ENCODE measurements around the gene CDC42BPA. TPM values are rescaled to one million over a fixed set of nuclear protein-coding genes. Genes with fewer than 3 reads are reported as not detected.

CDC42BPA gene
- total and polyA plus RNA-seq, 2 experiments from 2014 or later = 25.1 to 25.2 TPM

DNA sequence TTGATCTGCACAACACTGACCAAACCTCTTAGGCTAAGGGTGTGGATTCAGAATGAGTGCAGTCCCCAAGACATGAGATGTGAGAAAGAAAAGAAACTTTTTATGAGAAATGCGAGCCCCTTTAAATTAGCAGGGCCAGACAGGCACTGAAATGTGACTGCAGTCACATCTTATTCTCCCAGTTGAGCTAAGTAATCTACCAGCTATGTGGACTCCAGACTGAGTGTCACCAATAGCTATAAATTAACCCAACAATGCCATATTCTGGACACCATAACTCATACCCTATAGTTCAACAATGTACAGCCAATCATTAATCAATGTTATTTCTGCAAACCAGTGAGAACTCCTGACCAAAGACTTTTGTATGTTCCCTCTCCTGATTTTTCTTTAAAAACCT, 225.0 kb downstream of the CDC42BPA start:
- no peak for DNase-seq (ENCODE audit: low read depth in 1 of 2, low spot score in 1 of 2)
- TF ChIP-seq, protein P1, sequence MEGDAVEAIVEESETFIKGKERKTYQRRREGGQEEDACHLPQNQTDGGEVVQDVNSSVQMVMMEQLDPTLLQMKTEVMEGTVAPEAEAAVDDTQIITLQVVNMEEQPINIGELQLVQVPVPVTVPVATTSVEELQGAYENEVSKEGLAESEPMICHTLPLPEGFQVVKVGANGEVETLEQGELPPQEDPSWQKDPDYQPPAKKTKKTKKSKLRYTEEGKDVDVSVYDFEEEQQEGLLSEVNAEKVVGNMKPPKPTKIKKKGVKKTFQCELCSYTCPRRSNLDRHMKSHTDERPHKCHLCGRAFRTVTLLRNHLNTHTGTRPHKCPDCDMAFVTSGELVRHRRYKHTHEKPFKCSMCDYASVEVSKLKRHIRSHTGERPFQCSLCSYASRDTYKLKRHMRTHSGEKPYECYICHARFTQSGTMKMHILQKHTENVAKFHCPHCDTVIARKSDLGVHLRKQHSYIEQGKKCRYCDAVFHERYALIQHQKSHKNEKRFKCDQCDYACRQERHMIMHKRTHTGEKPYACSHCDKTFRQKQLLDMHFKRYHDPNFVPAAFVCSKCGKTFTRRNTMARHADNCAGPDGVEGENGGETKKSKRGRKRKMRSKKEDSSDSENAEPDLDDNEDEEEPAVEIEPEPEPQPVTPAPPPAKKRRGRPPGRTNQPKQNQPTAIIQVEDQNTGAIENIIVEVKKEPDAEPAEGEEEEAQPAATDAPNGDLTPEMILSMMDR (IDR thresholded peaks at IDR 0.05; ENCODE audit: low read depth, low read length) = no peak
- no peaks in the 10 kb centered on the region for H3K36me3 ChIP-seq
- no peak overlapping the region for H3K4me3 ChIP-seq
- H3K27ac ChIP-seq = no peak overlapping the region
- no peaks in the 10 kb centered on the region for H3K27me3 ChIP-seq
- no peaks in the 10 kb centered on the region for H3K4me1 ChIP-seq (ENCODE audit: low read depth)
- no peaks in the 10 kb centered on the region for H3K9me3 ChIP-seq (ENCODE audit: low read depth)

- no peaks in the 10 kb centered on the region for H3K9me3 ChIP-seq (ENCODE audit: low read depth)
- H3K27ac ChIP-seq = no peak overlapping the region
- no peak overlapping the region for H3K4me3 ChIP-seq
- DNase-seq (ENCODE audit: low read depth in 1 of 2, low spot score in 1 of 2) = peak in 1 of 2 donors; percentile 4
- TF ChIP-seq, protein P1 (IDR thresholded peaks at IDR 0.05; ENCODE audit: low read depth, low read length) = no peak
- H3K36me3 ChIP-seq = no peaks in the 10 kb centered on the region
- no peaks in the 10 kb centered on the region for H3K27me3 ChIP-seq
- H3K4me1 ChIP-seq (ENCODE audit: low read depth) = no peaks in the 10 kb centered on the region
Observed at GRCh38 chr1:227092069-227092468, 226.2 kb downstream of the CDC42BPA start.

DNA sequence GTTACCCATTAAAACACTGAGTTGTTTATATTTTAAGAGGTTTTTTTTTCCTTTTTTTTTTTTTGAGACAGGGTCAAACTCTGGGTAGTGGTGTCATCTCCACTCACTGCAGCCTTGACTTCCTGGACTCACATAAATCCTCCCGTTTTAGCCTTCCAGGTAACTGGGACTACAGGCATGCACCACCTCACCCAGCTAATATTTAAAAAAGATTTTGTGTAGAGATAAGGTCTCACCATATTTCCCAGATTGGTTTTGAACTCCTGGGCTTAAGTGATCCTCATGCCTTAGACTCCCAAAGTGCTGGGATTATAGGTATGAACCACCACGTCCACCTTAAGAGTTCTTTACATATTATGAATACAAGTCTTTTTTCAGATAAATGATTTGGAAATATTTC, 231.7 kb downstream of the CDC42BPA start:
- no peaks in the 10 kb centered on the region for H3K27me3 ChIP-seq
- no peaks in the 10 kb centered on the region for H3K9me3 ChIP-seq (ENCODE audit: low read depth)
- peaks cover 4% of the 10 kb centered on the region for H3K36me3 ChIP-seq
- TF ChIP-seq, protein P1 (IDR thresholded peaks at IDR 0.05; ENCODE audit: low read depth, low read length) = no peak
- DNase-seq (ENCODE audit: low read depth in 1 of 2, low spot score in 1 of 2) = no peak
- H3K4me3 ChIP-seq = no peak overlapping the region
- no peaks in the 10 kb centered on the region for H3K4me1 ChIP-seq (ENCODE audit: low read depth)
- H3K27ac ChIP-seq = no peak overlapping the region

DNA sequence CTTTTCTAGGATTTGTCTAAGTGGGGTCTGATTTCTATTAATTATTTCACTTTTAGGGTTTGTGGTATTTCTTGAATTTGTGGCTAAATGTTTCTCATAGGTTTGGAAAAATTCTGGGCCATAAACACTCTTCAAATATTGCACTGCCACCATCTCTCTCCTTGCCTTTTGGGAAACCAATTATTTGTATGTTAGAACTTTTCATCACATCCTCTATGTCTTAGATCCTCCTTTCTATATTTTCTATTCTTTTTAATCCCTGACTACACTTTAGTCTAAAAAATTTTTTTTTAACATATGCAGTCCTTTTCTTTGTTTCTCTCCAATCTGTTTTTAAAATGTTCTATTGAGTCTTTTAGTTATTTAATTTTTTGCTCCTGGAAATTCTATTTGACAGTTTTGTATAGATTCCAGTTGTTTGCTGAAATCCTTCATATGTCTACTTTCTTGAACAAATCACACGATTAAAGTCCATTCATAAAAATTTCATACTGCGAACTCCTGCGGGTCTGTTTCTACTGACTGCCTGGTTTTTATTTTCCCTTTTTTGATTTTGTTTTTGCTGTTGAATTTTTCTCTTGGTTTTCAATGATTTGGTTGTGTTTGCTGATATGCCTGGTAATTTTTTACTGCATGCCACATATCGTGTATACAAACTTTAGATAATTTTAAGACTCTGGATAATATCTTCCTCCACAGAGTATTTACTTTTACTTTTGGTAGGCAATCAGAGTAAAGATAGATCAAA, 235.1 kb downstream of the CDC42BPA start:
- H3K27ac ChIP-seq = no peak overlapping the region
- TF ChIP-seq, protein P1 (IDR thresholded peaks at IDR 0.05; ENCODE audit: low read depth, low read length) = no peak
- no peaks in the 10 kb centered on the region for H3K27me3 ChIP-seq
- DNase-seq (ENCODE audit: low read depth in 1 of 2, low spot score in 1 of 2) = no peak
- peaks cover 4% of the 10 kb centered on the region for H3K36me3 ChIP-seq
- no peaks in the 10 kb centered on the region for H3K9me3 ChIP-seq (ENCODE audit: low read depth)
- H3K4me1 ChIP-seq (ENCODE audit: low read depth) = no peaks in the 10 kb centered on the region
- H3K4me3 ChIP-seq = no peak overlapping the region

DNA sequence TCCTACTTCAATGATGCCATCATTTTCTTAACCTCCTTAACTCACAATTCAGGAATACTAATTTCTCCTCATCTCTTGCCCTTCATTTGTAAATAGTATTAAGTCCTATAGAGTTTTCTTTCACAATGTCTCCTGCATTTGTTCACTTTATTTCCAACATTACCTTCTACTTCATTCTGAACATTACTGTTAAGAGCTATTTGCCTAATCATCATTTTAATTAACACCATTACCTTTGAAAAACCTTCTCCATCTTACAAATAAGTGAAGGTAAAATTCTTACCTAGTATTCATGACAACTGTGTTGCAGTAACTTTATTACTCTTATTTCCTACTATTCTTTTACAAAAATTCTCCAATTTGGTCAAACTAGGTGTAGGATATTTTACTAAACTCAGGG, 240.5 kb downstream of the CDC42BPA start:
- no peak overlapping the region for H3K27ac ChIP-seq
- H3K9me3 ChIP-seq (ENCODE audit: low read depth) = no peaks in the 10 kb centered on the region
- TF ChIP-seq, protein P1 (IDR thresholded peaks at IDR 0.05; ENCODE audit: low read depth, low read length) = no peak
- no peaks in the 10 kb centered on the region for H3K27me3 ChIP-seq
- H3K36me3 ChIP-seq = peaks cover 6% of the 10 kb centered on the region
- H3K4me1 ChIP-seq (ENCODE audit: low read depth) = no peaks in the 10 kb centered on the region
- H3K4me3 ChIP-seq = no peak overlapping the region
- no peak for DNase-seq (ENCODE audit: low read depth in 1 of 2, low spot score in 1 of 2)

All from cardiac muscle cell (in vitro differentiated cells and primary cell).